HepG2 (cell line): ENCODE measurements around the gene ITCH. TPM values are rescaled to one million over a fixed set of nuclear protein-coding genes. Genes with fewer than 3 reads are reported as not detected.

Source experiments
- ATAC-seq: fragments of 200-7000 bp; cut with Tn5 transposase; 3 replicates; pipeline ENCODE4 v1.9.1; 2020; ENCODE audit warnings: mild to moderate bottlenecking, moderate library complexity
- BruUV-seq: library from RNA; stranded (reverse); fragments of 400-500 nt; replicated peaks from 2 replicates; lab custom pipeline; 2021; lab: Mats Ljungman, UMichigan
- CTCF ChIA-PET: fragments of 300-600 bp; formaldehyde crosslinking; extraction: SDS; loops from one replicate; lab custom pipeline; 2021; ENCODE audit warnings: low total read pairs, inconsistent platforms, low intra/inter-chr PET ratio; lab: Yijun Ruan, JAX
- POLR2A ChIA-PET: fragments of 350-600 bp; sonication (Branson Sonifier 250); formaldehyde crosslinking; loops from one replicate; lab custom pipeline; 2020; ENCODE audit warnings: antibody characterized with exemption, inconsistent platforms; lab: Yijun Ruan, JAX
- DNase-seq: peaks from one replicate; pipeline ENCODE4 v3.0.0-alpha.2; 2015; ENCODE audit warnings: low spot score
- FAIRE-seq: peaks from 3 replicates; lab custom pipeline; 2011; peaks lifted over from hg19 to GRCh38; lab: Jason Lieb, UNC
- H2AFZ ChIP-seq: one replicate; pipeline ENCODE4 v1.6.1; 2011; ENCODE audit warnings: low read length, inconsistent platforms
- H3K27ac ChIP-seq: fragments of 300-600 bp; 3 replicates; pipeline ENCODE4 v1.8.0; 2011; ENCODE audit warnings: mixed run types, mild to moderate bottlenecking, mixed read lengths, low read length, inconsistent platforms; ENCODE audit not compliant: insufficient read depth; ENCODE audit errors: extremely low read length
- H3K27me3 ChIP-seq, 2 experiments: fragments of 200-600 bp in 1 of 2; 2 replicates in 1 of 2; 3 replicates in 1 of 2; pipeline versions ENCODE4 v1.6.0 to v1.8.0; 2011; ENCODE audit warnings: low read length in 2 of 2, mild to moderate bottlenecking in 2 of 2, moderate library complexity in 2 of 2, inconsistent platforms in 1 of 2; ENCODE audit not compliant: insufficient read depth in 2 of 2, control insufficient read depth in 1 of 2
- H3K36me3 ChIP-seq, 2 experiments: fragments of 200-600 bp in 1 of 2; replicated peaks in 1 of 2; 2 replicates in 1 of 2; 3 replicates in 1 of 2; pipeline versions ENCODE4 v1.5.1 to v1.8.0; 2011; ENCODE audit warnings: low read length in 2 of 2, inconsistent platforms in 1 of 2; ENCODE audit not compliant: insufficient read depth in 2 of 2, control insufficient read depth in 1 of 2
- H3K4me1 ChIP-seq: 2 replicates; pipeline ENCODE4 v1.5.1; 2012; ENCODE audit warnings: low read length, inconsistent platforms; ENCODE audit not compliant: insufficient read depth
- H3K4me2 ChIP-seq: 2 replicates; pipeline ENCODE4 v1.6.0; 2011; ENCODE audit warnings: low read depth, low read length, inconsistent platforms
- H3K4me3 ChIP-seq, 3 experiments: fragments of 200-600 bp in 1 of 3; sonication (generic), shearing (Covaris generic) in 1 of 3; replicated peaks in 1 of 3; 2 replicates each; pipeline ENCODE4 v1.5.1; 2011 to 2016; ENCODE audit warnings: low read length in 3 of 3, inconsistent platforms in 2 of 3, low read depth in 2 of 3, mild to moderate bottlenecking in 2 of 3, control low read depth in 1 of 3, mixed read lengths in 1 of 3; ENCODE audit not compliant: insufficient read depth in 1 of 3
- H3K79me2 ChIP-seq: one replicate; pipeline ENCODE4 v1.6.1; 2011; ENCODE audit warnings: low read length, inconsistent platforms; ENCODE audit not compliant: insufficient read depth
- H3K9ac ChIP-seq: 2 replicates; pipeline ENCODE4 v1.6.0; 2011; ENCODE audit warnings: mild to moderate bottlenecking, low read depth, low read length, inconsistent platforms; ENCODE audit not compliant: insufficient read depth
- H3K9me3 ChIP-seq: 2 replicates; pipeline ENCODE4 v1.5.1; 2012; ENCODE audit warnings: mild to moderate bottlenecking, low read length
- H4K20me1 ChIP-seq: 2 replicates; pipeline ENCODE4 v1.6.0; 2011; ENCODE audit warnings: inconsistent platforms, mild to moderate bottlenecking, low read length, moderate library complexity; ENCODE audit not compliant: insufficient read depth
- MAFK ChIP-seq, 2 experiments: IDR thresholded peaks in 1 of 2; conservative IDR thresholded peaks in 1 of 2; 2 replicates each; pipeline ENCODE4 v1.6.1; 2011; ENCODE audit warnings: improper control_type of control experiment in 2 of 2, low read length in 2 of 2
- MEIS1 ChIP-seq: sonication (generic); formaldehyde crosslinking; IDR thresholded peaks from 2 replicates; pipeline ENCODE4 v1.9.0; 2021; ENCODE audit warnings: mild to moderate bottlenecking, missing genetic modification reagents, moderate library complexity, borderline replicate concordance
- NCOA1 ChIP-seq: sonication (generic); formaldehyde crosslinking; IDR thresholded peaks from 2 replicates; pipeline ENCODE4 v1.9.0; 2021; ENCODE audit warnings: missing genetic modification reagents
- PHF21A ChIP-seq: sonication (generic); formaldehyde crosslinking; IDR thresholded peaks from 2 replicates; pipeline ENCODE4 v1.5.0; 2020; ENCODE audit warnings: mild to moderate bottlenecking, missing genetic modification reagents
- PLRG1 ChIP-seq: fragments of 450-650 bp; conservative IDR thresholded peaks from 2 replicates; pipeline ENCODE4 v1.6.1; 2016
- SIN3A ChIP-seq: IDR thresholded peaks from 2 replicates; pipeline ENCODE4 v1.6.1; 2011; ENCODE audit warnings: low read depth, mild to moderate bottlenecking, control low read depth, low read length, borderline replicate concordance
- TGIF2 ChIP-seq: IDR thresholded peaks from 2 replicates; pipeline ENCODE4 v1.6.1; 2016; ENCODE audit warnings: control low read depth, missing compliant biosample characterization
- ZNF136 ChIP-seq: sonication (generic); formaldehyde crosslinking; IDR thresholded peaks from 2 replicates; pipeline ENCODE4 v1.8.1; 2022; ENCODE audit warnings: low read depth, mild to moderate bottlenecking, moderate library complexity, missing genetic modification reagents
- ZNF282 ChIP-seq: fragments of 450-650 bp; IDR thresholded peaks from 2 replicates; pipeline ENCODE4 v1.6.1; 2018; ENCODE audit not compliant: partially characterized antibody
- ZNF34 ChIP-seq: sonication (generic); formaldehyde crosslinking; IDR thresholded peaks from 2 replicates; pipeline ENCODE4 v1.4.0; 2020; ENCODE audit warnings: mild to moderate bottlenecking, missing genetic modification reagents, borderline replicate concordance
- ZNF709 ChIP-seq: sonication (generic); formaldehyde crosslinking; IDR thresholded peaks from 2 replicates; pipeline ENCODE4 v1.5.0; 2020; ENCODE audit warnings: mild to moderate bottlenecking, missing genetic modification reagents
- ZNF746 ChIP-seq: sonication (generic); formaldehyde crosslinking; IDR thresholded peaks from 2 replicates; pipeline ENCODE4 v1.8.0; 2022; ENCODE audit warnings: mild to moderate bottlenecking, missing genetic modification reagents
- ZNF879 ChIP-seq: sonication (generic); formaldehyde crosslinking; IDR thresholded peaks from 2 replicates; pipeline ENCODE4 v1.8.1; 2023; ENCODE audit warnings: missing genetic modification reagents
- in situ Hi-C: cut with HindIII; loops from 2 replicates; pipeline ENCODE4 v1.10.0; 2017; ENCODE audit warnings: low pct_unique_long_range_greater_than_20kb; ENCODE audit not compliant: extremely low pct_ligation_motif_present
- intact Hi-C: fragments of 100-400 bp; cut with micrococcal nuclease; formaldehyde crosslinking; loops from one replicate; pipeline ENCODE4 v1.10.0; 2022; ENCODE audit not compliant: unreplicated experiment
- polyA plus RNA-seq, 8 experiments: library from polyadenylated mRNA; depleted of rRNA in 3 of 8; stranded (reverse) in 7 of 8; unstranded in 1 of 8; fragments of >200 nt; fragmentation: Illumina TruSeq in 4 of 8; extraction: Trizol in 4 of 8; gene quantifications; 2 replicates each; pipeline versions ENCODE4 v1.2.1 to v1.2.3, GENCODE V29; 2011 to 2016; ENCODE audit warnings: low read depth in 4 of 8, missing spikeins in 1 of 8, mixed read lengths in 1 of 8; ENCODE audit not compliant: insufficient read depth in 1 of 8
- total RNA-seq, 5 experiments: library from RNA; depleted of rRNA; stranded (reverse); fragments of >200 nt; fragmentation: Illumina TruSeq; extraction: Trizol; gene quantifications; 2 replicates each; pipeline ENCODE4 v1.2.3, GENCODE V29; 2016; ENCODE audit warnings: low read depth in 1 of 5
- TF ChIP-seq, protein P1 (sequence below): sonication (generic); formaldehyde crosslinking; IDR thresholded peaks from 2 replicates; pipeline ENCODE4 v1.9.0; 2021; ENCODE audit warnings: mild to moderate bottlenecking, missing genetic modification reagents
- TF ChIP-seq, protein P2 (sequence below): sonication (generic); formaldehyde crosslinking; IDR thresholded peaks from 2 replicates; pipeline ENCODE4 v1.8.1; 2023; ENCODE audit warnings: mild to moderate bottlenecking, missing genetic modification reagents
- TF ChIP-seq, protein P3 (sequence below): IDR thresholded peaks from 2 replicates; pipeline ENCODE4 v1.6.1; 2016; ENCODE audit warnings: low read depth

The ITCH gene
- total and polyA plus RNA-seq, 2 of the 13 experiments (the other 11 are each of a cell fraction or from before 2014, with no cell fraction given) = 20.5 to 112 TPM

DNA sequence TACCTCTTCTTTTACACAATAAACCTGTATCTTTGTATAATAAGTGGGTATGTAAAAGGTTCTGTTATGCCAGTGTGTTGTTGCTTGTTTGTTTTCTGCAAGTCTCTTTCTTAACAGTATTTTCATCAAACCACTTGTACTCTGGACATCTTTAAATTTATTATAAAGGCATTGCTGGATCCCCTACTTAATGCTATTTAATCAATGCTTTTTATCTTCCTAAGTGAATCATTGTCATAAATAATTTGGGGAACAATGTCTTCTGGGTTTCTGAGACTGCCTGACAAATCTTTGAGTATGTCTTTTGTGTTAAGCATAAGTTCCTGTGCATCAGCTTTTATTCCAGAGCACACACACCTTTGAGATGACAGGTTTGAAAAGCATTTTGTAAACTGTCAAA lies 64.7 kb downstream of the ITCH start:
- FAIRE-seq = no peak
- H3K79me2 ChIP-seq = peaks cover 6% of the 10 kb centered on the region
- no peak overlapping the region for H3K27ac ChIP-seq
- DNase-seq = no peak
- ChIA-PET CTCF (no interaction called here), POLR2A (interaction anchor here (1.3 kb wide), 1 partner anchor 116 kb away, joined by 3 read pairs; no protein-coding TSS in a partner anchor)
- no peak overlapping the region for H2AFZ ChIP-seq
- peaks cover 19% of the 10 kb centered on the region for H3K4me1 ChIP-seq
- in situ Hi-C loops = no loop called here
- H3K36me3 ChIP-seq = peaks cover 26 to 65% of the 10 kb centered on the region in 2 experiments
- no peak overlapping the region for H3K9ac ChIP-seq
- intact Hi-C loops = no loop called here
- H4K20me1 ChIP-seq = no peaks in the 10 kb centered on the region
- H3K4me2 ChIP-seq = no peak overlapping the region
- no peak overlapping the region for H3K4me3 ChIP-seq
- no peaks in the 10 kb centered on the region for H3K9me3 ChIP-seq
- no peak for ATAC-seq
- no TSS peak for BruUV-seq
- TF ChIP-seq MEIS1 (no peak), ZNF709 (CRISPR knock-in tag) (no peak), TGIF2 (no peak), ZNF136 (CRISPR knock-in tag) (no peak), PLRG1 (no peak), MAFK (conservative IDR thresholded peaks at IDR 0.05 in 1 of 2, IDR thresholded peaks at IDR 0.05 in 1 of 2; ENCODE audit: low read length in 2 of 2) (no peak), ZNF746 (CRISPR knock-in tag) (no peak), ZNF34 (CRISPR knock-in tag) (no peak), SIN3A (no peak), ZNF282 (no peak), ZNF879 (CRISPR knock-in tag) (no peak), NCOA1 (CRISPR knock-in tag) (no peak), PHF21A (CRISPR knock-in tag) (no peak)
- TF ChIP-seq, protein P1, sequence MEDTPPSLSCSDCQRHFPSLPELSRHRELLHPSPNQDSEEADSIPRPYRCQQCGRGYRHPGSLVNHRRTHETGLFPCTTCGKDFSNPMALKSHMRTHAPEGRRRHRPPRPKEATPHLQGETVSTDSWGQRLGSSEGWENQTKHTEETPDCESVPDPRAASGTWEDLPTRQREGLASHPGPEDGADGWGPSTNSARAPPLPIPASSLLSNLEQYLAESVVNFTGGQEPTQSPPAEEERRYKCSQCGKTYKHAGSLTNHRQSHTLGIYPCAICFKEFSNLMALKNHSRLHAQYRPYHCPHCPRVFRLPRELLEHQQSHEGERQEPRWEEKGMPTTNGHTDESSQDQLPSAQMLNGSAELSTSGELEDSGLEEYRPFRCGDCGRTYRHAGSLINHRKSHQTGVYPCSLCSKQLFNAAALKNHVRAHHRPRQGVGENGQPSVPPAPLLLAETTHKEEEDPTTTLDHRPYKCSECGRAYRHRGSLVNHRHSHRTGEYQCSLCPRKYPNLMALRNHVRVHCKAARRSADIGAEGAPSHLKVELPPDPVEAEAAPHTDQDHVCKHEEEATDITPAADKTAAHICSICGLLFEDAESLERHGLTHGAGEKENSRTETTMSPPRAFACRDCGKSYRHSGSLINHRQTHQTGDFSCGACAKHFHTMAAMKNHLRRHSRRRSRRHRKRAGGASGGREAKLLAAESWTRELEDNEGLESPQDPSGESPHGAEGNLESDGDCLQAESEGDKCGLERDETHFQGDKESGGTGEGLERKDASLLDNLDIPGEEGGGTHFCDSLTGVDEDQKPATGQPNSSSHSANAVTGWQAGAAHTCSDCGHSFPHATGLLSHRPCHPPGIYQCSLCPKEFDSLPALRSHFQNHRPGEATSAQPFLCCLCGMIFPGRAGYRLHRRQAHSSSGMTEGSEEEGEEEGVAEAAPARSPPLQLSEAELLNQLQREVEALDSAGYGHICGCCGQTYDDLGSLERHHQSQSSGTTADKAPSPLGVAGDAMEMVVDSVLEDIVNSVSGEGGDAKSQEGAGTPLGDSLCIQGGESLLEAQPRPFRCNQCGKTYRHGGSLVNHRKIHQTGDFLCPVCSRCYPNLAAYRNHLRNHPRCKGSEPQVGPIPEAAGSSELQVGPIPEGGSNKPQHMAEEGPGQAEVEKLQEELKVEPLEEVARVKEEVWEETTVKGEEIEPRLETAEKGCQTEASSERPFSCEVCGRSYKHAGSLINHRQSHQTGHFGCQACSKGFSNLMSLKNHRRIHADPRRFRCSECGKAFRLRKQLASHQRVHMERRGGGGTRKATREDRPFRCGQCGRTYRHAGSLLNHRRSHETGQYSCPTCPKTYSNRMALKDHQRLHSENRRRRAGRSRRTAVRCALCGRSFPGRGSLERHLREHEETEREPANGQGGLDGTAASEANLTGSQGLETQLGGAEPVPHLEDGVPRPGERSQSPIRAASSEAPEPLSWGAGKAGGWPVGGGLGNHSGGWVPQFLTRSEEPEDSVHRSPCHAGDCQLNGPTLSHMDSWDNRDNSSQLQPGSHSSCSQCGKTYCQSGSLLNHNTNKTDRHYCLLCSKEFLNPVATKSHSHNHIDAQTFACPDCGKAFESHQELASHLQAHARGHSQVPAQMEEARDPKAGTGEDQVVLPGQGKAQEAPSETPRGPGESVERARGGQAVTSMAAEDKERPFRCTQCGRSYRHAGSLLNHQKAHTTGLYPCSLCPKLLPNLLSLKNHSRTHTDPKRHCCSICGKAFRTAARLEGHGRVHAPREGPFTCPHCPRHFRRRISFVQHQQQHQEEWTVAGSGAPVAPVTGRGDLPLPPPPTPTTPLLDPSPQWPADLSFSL = no peak
- TF ChIP-seq, protein P2, sequence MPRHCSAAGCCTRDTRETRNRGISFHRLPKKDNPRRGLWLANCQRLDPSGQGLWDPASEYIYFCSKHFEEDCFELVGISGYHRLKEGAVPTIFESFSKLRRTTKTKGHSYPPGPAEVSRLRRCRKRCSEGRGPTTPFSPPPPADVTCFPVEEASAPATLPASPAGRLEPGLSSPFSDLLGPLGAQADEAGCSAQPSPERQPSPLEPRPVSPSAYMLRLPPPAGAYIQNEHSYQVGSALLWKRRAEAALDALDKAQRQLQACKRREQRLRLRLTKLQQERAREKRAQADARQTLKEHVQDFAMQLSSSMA (CRISPR knock-in tag) = no peak
- TF ChIP-seq, protein P3, sequence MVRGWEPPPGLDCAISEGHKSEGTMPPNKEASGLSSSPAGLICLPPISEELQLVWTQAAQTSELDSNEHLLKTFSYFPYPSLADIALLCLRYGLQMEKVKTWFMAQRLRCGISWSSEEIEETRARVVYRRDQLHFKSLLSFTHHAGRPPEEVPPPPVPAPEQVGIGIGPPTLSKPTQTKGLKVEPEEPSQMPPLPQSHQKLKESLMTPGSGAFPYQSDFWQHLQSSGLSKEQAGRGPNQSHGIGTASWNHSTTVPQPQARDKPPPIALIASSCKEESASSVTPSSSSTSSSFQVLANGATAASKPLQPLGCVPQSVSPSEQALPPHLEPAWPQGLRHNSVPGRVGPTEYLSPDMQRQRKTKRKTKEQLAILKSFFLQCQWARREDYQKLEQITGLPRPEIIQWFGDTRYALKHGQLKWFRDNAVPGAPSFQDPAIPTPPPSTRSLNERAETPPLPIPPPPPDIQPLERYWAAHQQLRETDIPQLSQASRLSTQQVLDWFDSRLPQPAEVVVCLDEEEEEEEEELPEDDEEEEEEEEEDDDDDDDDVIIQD (CRISPR knock-in tag) = no peak
- no peaks in the 10 kb centered on the region for H3K27me3 ChIP-seq
